ENCODE measurements around the gene IFNA17.

GRCh38 chr9:21233258-21233657 is 5.2 kb upstream of the IFNA17 start:
- no peak for TF ChIP-seq POLR2A (IDR thresholded peaks at IDR 0.05)
- TF ChIP-seq CTCF (IDR thresholded peaks at IDR 0.05), result no peak

Measured in testis (tissue), 2 donors.